Stomach (tissue), 4 donors: Measurements from ENCODE around the gene GSG1L.

ENCODE experiments used
- EP300 ChIP-seq: sonication (generic); formaldehyde crosslinking; IDR thresholded peaks from one replicate; pipeline ENCODE4 v1.6.1; 2017; ENCODE audit warnings: antibody characterized with exemption
- POLR2A ChIP-seq, 4 donors: fragments of 450-650 bp; IDR thresholded peaks; one replicate each; pipeline ENCODE4 v1.6.1; 2016; ENCODE audit warnings: antibody characterized with exemption in 4 of 4, control low read depth in 2 of 4, mild to moderate bottlenecking in 1 of 4, moderate library complexity in 1 of 4
- TF ChIP-seq, protein P1 (sequence below), 7 experiments: fragments of 450-650 bp in 4 of 7; fragments of 200-600 bp in 3 of 7; sonication (generic) in 3 of 7; IDR thresholded peaks; one replicate each; pipeline ENCODE4 v1.5.1; 2016 to 2019; ENCODE audit warnings: antibody characterized with exemption in 7 of 7, control low read depth in 2 of 7, mild to moderate bottlenecking in 1 of 7

- TF ChIP-seq, protein P1, sequence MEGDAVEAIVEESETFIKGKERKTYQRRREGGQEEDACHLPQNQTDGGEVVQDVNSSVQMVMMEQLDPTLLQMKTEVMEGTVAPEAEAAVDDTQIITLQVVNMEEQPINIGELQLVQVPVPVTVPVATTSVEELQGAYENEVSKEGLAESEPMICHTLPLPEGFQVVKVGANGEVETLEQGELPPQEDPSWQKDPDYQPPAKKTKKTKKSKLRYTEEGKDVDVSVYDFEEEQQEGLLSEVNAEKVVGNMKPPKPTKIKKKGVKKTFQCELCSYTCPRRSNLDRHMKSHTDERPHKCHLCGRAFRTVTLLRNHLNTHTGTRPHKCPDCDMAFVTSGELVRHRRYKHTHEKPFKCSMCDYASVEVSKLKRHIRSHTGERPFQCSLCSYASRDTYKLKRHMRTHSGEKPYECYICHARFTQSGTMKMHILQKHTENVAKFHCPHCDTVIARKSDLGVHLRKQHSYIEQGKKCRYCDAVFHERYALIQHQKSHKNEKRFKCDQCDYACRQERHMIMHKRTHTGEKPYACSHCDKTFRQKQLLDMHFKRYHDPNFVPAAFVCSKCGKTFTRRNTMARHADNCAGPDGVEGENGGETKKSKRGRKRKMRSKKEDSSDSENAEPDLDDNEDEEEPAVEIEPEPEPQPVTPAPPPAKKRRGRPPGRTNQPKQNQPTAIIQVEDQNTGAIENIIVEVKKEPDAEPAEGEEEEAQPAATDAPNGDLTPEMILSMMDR (IDR thresholded peaks at IDR 0.05), result no peak
- TF ChIP-seq EP300 (no peak), POLR2A (IDR thresholded peaks at IDR 0.05) (no peak)
These were observed 40.9 kb upstream of the GSG1L start for GRCh38 chr16:28104404-28104803.
